Aorta (tissue), 5 donors: ENCODE measurements around the gene PTCRA. TPM values are rescaled to one million over a fixed set of nuclear protein-coding genes. Genes with fewer than 3 reads are reported as not detected.
"Not testable (repeated sequence)": the region's sequence is repeated elsewhere in the genome, so short reads cannot be mapped to it uniquely, and the experiment has no call there.

Source experiments
- ATAC-seq: fragments of 200-7000 bp; cut with Tn5 transposase; one replicate; pipeline ENCODE4 v1.9.1; 2022; ENCODE audit warnings: moderate library complexity; ENCODE audit not compliant: low FRiP score
- DNase-seq, 2 donors: peaks; one replicate each; pipeline ENCODE4 v3.0.0-alpha.2; 2020
- H3K27ac ChIP-seq, 2 donors: one replicate each; pipeline ENCODE4 v1.5.1; 2013; ENCODE audit warnings: low read length in 2 of 2, mild to moderate bottlenecking in 2 of 2, moderate library complexity in 2 of 2, control low read depth in 1 of 2, inconsistent platforms in 1 of 2, low read depth in 1 of 2
- H3K27me3 ChIP-seq, 2 donors: one replicate each; pipeline ENCODE4 v1.6.1; 2013; ENCODE audit warnings: control low read depth in 1 of 2, low read length in 1 of 2, mild to moderate bottlenecking in 1 of 2, moderate library complexity in 1 of 2; ENCODE audit not compliant: insufficient read depth in 2 of 2, control insufficient read depth in 1 of 2
- H3K36me3 ChIP-seq, 2 donors: one replicate each; pipeline ENCODE4 v1.6.1; 2013; ENCODE audit warnings: control low read depth in 1 of 2, low read length in 1 of 2, mild to moderate bottlenecking in 1 of 2; ENCODE audit not compliant: insufficient read depth in 2 of 2, control insufficient read depth in 1 of 2
- H3K4me1 ChIP-seq, 2 donors: one replicate each; pipeline ENCODE4 v1.6.1; 2013; ENCODE audit warnings: low read length in 2 of 2, control low read depth in 1 of 2, mild to moderate bottlenecking in 1 of 2, moderate library complexity in 1 of 2; ENCODE audit not compliant: insufficient read depth in 2 of 2, control insufficient read depth in 1 of 2
- H3K4me3 ChIP-seq, 2 donors: one replicate each; pipeline ENCODE4 v1.5.1; 2013; ENCODE audit warnings: low read length in 2 of 2, control low read depth in 1 of 2, mild to moderate bottlenecking in 1 of 2
- H3K9me3 ChIP-seq: one replicate; pipeline ENCODE4 v1.6.1; 2013; ENCODE audit warnings: mild to moderate bottlenecking, low read length; ENCODE audit not compliant: control insufficient read depth
- WGBS, 2 donors: extraction: QIAGEN DNeasy Blood & Tissue Kit; methylation state at CpG; one replicate each; pipeline ENCODE4 v1.1.7; 2013; 5-methylcytosine and 5-hydroxymethylcytosine counted together
- intact Hi-C, 2 donors: fragments of 100-400 bp; cut with DNase I; formaldehyde crosslinking; loops; one replicate each; pipeline versions ENCODE4 v1.14.2 to v1.15.0; 2022
- polyA plus RNA-seq, 2 donors: library from polyadenylated mRNA; stranded (reverse); fragments of 200-250 nt; gene quantifications; one replicate each; pipeline ENCODE4 v1.2.3, GENCODE V29; 2013
- total RNA-seq, 2 donors: library from RNA; stranded (reverse); fragmentation: NEBNext Ultra II Directional; extraction: Animal tissue kit (Norgen Biotek cat#: 25700); gene quantifications; one replicate each; pipeline ENCODE4 v1.2.1, GENCODE V29; 2021
- donor health status: healthy with polysubstance abuse.
- donor health status: Bipolar disorder and iron deficiency.
- donor health status: DM: no; HTN: no; CAD: no.
- donor health status: DM: no; HTN: no; CAD: no.
- donor health status: DM: yes; HTN: yes; CAD: no.

PTCRA gene
- total and polyA plus RNA-seq, 4 donors, result not detected

DNA sequence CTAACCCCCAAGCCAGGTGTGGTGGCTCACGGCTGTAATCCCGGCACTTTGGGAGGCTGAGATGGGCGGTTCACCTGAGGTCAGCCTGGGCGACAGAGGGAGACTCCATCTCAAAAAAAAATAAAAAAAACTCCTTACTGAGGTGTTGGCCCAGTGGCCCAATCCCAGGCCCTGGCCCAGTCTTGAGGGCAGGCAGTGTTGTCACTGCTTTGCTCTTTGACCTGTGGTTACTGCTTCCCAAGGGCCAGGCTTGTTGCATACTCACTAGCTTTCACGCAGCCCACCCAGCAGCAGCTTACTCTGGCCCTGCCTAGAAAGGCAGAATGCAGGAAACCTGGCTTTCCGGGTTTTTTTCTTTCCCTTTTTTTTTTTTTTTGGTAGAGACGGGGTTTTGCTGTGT is 26.6 kb downstream of the PTCRA start:
- intact Hi-C loops, result no loop called here
- Histone ChIP-seq H3K27me3 (no peaks in the 10 kb centered on the region), H3K4me1 (no peaks in the 10 kb centered on the region), H3K36me3 (no peaks in the 10 kb centered on the region), H3K9me3 (no peaks in the 10 kb centered on the region), H3K4me3 (no peak overlapping the region), H3K27ac (no peak overlapping the region)
- 74 to 76% methylated on average over 7 of the region's 7 CpGs for WGBS, 2 donors
- DNase-seq, result no peak
- no peak for ATAC-seq

DNA sequence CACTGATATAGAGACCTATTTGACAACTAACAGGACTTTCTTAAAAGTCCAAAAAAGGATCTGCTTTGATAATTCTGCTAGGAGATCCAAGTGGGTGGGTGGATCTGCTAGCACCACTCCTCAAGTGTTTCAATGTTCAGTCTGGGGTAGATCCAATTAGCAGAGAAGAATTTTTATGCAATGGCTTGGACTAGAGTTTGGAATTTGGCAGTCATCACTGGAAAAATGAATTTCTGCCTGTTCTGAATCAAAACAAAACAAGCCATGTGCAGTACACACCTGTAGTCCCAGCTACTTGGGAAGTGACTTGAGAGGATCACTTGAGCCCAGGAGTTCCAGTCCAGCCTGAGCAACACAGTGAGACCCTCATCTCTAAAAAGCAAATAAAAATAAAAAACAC is 32.1 kb downstream of the PTCRA start:
- intact Hi-C loops, result no loop called here
- H3K27me3 ChIP-seq, result no peaks in the 10 kb centered on the region
- ATAC-seq, result no peak
- no peak for DNase-seq
- no peaks in the 10 kb centered on the region for H3K36me3 ChIP-seq
- H3K9me3 ChIP-seq, result no peaks in the 10 kb centered on the region
- no peak overlapping the region for H3K27ac ChIP-seq
- no peaks in the 10 kb centered on the region for H3K4me1 ChIP-seq
- no peak overlapping the region for H3K4me3 ChIP-seq

DNA sequence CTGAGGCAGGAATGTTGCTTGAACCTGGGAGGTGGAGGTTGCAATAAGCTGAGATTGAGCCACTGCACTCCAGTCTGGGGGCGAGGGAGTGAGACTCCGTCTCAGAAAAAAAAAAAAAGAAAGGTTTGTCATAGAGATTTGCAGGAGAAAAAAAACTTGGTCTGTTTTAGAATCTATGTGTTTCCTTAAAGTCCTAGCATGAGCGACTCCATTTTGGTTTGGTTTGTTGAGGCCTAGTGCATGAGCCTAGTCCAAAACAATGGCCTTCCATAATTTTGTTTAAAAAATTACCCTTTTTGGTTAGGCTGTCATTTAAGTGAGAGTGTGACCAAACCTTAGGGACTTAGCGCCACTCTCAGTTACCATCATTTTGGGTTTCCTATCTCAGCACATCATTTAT is 36.5 kb downstream of the PTCRA start:
- Histone ChIP-seq H3K27me3 (no peaks in the 10 kb centered on the region), H3K4me1 (no peaks in the 10 kb centered on the region), H3K36me3 (no peaks in the 10 kb centered on the region), H3K4me3 (no peak overlapping the region), H3K27ac (no peak overlapping the region), H3K9me3 (no peaks in the 10 kb centered on the region)
- DNase-seq (no peak), ATAC-seq (no peak)
- WGBS, 2 donors, result 91 to 92% methylated on average over 4 of the region's 4 CpGs
- intact Hi-C loops, result no loop called here

DNA sequence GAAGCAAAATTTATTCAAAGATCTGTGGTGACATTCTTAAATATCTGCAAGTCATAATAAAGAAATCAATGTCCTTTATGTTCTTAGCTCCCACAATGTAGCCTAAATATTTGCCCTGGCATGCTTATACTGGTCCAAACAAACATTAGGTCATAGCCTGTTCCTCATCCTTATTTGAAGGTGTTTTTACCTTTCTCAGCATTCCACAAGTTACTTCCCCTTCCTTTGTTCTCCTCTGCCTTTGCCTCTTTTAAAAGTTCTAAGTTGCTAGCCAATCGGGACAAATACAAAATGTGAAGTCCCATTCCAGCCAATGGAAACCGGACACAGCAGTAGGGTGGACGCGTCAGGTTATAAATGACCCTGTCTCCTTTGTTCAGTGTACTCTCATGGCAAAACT is 38.6 kb downstream of the PTCRA start:
- 84 to 86% methylated on average over 4 of the region's 4 CpGs for WGBS, 2 donors
- H3K36me3 ChIP-seq, intact Hi-C loops, DNase-seq, H3K27me3 ChIP-seq, ATAC-seq, H3K27ac ChIP-seq, H3K4me1 ChIP-seq, H3K4me3 ChIP-seq, H3K9me3 ChIP-seq: not testable (repeated sequence)

DNA sequence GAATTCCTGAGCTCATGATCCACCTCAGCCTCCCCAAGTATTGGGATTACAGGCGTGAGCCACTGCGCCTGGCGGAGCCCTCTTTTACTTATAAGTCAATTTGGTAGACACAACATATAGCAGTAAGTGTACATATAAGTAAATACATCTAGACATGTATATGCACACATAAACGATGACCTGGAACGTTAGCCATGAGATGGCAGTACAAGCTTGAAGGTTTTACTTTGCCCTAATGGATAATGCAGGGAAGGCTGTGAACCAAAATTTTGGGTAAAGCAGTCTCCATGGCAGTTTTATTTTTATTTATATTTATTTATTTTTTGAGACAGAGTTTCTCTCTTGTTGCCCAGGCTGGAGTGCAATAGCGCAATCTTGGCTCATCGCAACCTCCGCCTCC is 42.3 kb downstream of the PTCRA start:
- H3K27ac ChIP-seq, result no peak overlapping the region
- H3K4me3 ChIP-seq, result no peak overlapping the region
- H3K4me1 ChIP-seq, result no peaks in the 10 kb centered on the region
- 79 to 83% methylated on average over 8 of the region's 8 CpGs for WGBS, 2 donors
- H3K27me3 ChIP-seq, result no peaks in the 10 kb centered on the region
- intact Hi-C loops, result no loop called here
- ATAC-seq (no peak), DNase-seq (no peak)
- H3K36me3 ChIP-seq, result no peaks in the 10 kb centered on the region
- H3K9me3 ChIP-seq, result no peaks in the 10 kb centered on the region

DNA sequence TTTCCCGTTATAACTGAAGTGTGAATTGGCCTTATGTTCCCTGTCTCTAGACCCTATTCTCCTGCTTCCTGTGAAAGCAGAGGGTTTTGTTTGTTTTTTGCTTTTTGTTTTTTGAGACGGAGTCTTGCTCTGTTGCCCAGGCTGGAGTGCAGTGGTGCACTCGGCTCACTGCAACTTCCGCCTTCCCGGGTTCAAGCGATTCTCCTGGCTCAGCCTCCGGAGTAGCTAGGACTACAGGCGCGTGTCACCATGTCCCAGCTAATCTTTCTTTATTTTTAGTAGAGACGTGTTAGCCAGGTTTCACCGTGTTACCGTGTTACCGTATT is 44.0 kb downstream of the PTCRA start:
- no peak for DNase-seq
- no peaks in the 10 kb centered on the region for H3K4me1 ChIP-seq
- intact Hi-C loops, result no loop called here
- no peaks in the 10 kb centered on the region for H3K27me3 ChIP-seq
- H3K4me3 ChIP-seq, result no peak overlapping the region
- ATAC-seq, result no peak
- no peaks in the 10 kb centered on the region for H3K9me3 ChIP-seq
- no peak overlapping the region for H3K27ac ChIP-seq
- H3K36me3 ChIP-seq, result peaks cover 0 to 2% of the 10 kb centered on the region in 2 donors
- WGBS, 2 donors, result 12 to 15% methylated on average over 13 of the region's 13 CpGs

DNA sequence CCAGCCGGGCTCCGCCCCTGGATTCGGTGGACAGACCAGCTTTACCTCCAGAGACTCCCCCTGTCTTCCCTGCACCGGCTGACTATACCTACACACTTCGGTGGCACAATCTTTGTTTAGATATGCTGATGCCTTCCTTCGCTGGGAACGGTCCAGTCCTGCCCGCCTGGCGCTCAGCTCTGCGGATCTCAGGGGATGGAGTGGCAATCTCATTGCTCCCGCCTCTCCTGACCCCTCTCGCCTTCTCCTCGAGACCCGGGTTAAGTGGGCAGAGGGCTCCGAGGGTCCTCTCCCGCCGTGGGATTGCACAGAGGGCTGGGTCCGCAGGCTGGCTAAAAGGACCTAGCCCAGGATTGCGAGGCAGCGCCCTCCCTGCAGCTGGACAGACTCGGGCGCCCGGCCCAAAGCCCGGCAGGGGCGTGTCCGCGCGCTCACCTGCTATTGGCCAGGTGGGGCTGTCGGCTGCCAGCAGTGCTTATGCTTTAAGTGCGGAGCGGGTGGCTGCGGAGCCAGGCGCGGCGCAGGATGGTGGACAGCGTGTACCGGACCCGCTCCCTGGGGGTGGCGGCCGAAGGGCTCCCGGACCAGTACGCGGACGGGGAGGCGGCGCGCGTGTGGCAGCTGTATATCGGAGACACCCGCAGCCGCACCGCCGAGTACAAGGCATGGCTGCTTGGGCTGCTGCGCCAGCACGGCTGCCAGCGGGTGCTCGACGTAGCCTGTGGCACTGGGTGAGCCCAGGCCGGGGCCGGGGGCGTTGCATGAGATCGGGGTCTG is 44.6 kb downstream of the PTCRA start, which contains the start of gene GNMT:
GNMT (plus strand) TSS at position 512 of the 777 bp plus-strand sequence; CDS start at position 526, 14 bp downstream.
- peak within 1 kb of the TSS; percentile 24 to 41 for H3K4me3 ChIP-seq
- no peak within 1 kb of the TSS for H3K27ac ChIP-seq
- intact Hi-C loops, result no loop called here
- WGBS, 2 donors, result 2% methylated on average over 62 of the region's 62 CpGs
- no peaks in the 10 kb centered on the region for H3K27me3 ChIP-seq
- ATAC-seq (peak; percentile 69), DNase-seq (peak in 1 of 2 donors; percentile 82)
- no peaks in the 10 kb centered on the region for H3K4me1 ChIP-seq
- H3K36me3 ChIP-seq, result peaks cover 0 to 5% of the 10 kb centered on the region in 2 donors
- H3K9me3 ChIP-seq, result no peaks in the 10 kb centered on the region

DNA sequence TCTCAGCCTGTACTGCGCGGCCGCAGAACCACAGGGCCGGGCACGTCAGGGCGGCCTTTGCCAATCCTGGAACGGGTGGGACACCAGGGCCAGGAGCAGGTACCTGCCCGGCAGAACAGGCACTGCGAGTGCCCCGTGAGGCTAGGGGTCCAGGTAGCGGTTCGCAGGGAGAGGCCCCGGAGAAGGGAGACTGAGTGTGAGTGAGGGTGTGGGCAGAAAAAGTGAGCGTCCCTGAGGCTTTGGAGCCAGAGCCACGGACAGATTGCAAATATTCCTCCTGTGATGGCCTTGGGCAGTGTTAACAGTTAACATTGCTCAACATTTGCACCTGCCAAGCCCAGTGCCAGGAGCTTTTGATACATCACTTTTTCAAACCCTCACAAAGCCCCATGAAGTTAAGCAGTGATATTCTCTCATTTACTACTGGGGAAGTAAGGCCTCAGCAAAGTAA is 45.2 kb downstream of the PTCRA start:
- ATAC-seq, result peak; percentile 60

DNA sequence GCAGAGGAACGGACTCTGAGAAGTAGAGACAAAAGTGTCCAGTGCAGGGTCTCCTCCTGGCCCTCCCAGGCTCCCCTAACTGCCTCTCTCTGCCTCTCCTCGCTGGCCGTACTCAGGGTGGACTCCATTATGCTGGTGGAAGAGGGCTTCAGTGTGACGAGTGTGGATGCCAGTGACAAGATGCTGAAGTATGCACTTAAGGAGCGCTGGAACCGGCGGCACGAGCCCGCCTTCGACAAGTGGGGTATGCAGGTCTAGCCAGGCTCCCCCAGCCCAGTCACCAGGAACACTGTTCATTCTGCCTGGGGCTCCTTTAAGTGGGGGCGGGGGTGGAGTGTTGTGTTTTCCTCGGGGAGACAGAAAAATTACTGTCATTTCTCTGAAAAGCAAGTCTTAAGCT is 46.2 kb downstream of the PTCRA start:
- Histone ChIP-seq H3K4me1 (no peaks in the 10 kb centered on the region), H3K27me3 (no peaks in the 10 kb centered on the region), H3K4me3 (no peak overlapping the region), H3K9me3 (no peaks in the 10 kb centered on the region), H3K27ac (no peak overlapping the region), H3K36me3 (peaks cover 0 to 9% of the 10 kb centered on the region in 2 donors)
- intact Hi-C loops, result no loop called here
- WGBS, 2 donors, result 90 to 93% methylated on average over 12 of the region's 12 CpGs
- DNase-seq, result no peak
- ATAC-seq, result no peak

More for the DNA sequence above, 45.2 kb downstream of the PTCRA start:
- DNase-seq, result no peak
- intact Hi-C loops, result no loop called here
- Histone ChIP-seq H3K27ac (no peak overlapping the region), H3K4me1 (no peaks in the 10 kb centered on the region), H3K36me3 (peaks cover 0 to 7% of the 10 kb centered on the region in 2 donors), H3K27me3 (no peaks in the 10 kb centered on the region), H3K9me3 (no peaks in the 10 kb centered on the region), H3K4me3 (peak overlapping the region in 1 of 2 donors; percentile 24)
- 25 to 29% methylated on average over 15 of the region's 15 CpGs for WGBS, 2 donors
